Measurements from ENCODE around the gene PSAPL1.

The PSAPL1 gene

DNA sequence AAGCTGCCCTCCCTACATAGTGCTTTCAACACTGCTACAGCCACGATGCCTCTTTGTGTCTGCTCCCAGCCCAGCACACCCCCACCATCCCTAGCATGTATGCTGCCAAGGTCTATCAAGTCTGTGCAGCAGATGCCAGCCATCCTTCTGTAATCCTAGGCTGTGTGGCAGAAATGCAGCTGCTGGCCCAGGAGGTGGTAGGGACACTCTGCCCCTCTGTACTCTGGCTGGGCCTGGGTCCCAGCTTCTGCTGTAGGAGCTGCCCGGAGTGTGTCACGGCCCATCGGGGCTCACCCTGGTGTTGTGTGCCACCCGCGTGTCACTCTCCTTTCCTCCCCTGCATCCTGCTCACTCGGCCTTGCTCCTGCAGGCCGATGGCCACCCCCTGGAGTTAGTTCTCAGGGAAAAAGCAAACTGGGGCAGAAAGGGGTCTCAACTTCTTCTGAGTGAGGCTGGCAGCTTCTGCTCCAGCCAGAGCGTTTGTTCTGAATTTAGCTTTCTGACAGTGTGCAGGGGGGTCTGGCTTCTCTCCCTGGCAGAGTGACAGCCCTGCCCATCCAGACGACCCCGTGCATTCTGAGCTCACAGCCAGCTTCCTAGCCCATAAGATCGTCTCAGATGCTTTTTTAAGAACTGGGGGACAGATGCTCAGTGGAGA lies 22.7 kb downstream of the PSAPL1 start:
- no peaks in the 10 kb centered on the region; the same call in 1 of the 2 replicates for H3K27me3 ChIP-seq (replicated peaks; ENCODE audit: control insufficient read depth, insufficient read depth, low read length)
- DNase-seq (ENCODE audit: extremely low read depth, insufficient read length), result no peak
- no peaks in the 10 kb centered on the region for H3K36me3 ChIP-seq (ENCODE audit: control insufficient read depth, insufficient read depth, low read length)
- TF ChIP-seq, protein P1, sequence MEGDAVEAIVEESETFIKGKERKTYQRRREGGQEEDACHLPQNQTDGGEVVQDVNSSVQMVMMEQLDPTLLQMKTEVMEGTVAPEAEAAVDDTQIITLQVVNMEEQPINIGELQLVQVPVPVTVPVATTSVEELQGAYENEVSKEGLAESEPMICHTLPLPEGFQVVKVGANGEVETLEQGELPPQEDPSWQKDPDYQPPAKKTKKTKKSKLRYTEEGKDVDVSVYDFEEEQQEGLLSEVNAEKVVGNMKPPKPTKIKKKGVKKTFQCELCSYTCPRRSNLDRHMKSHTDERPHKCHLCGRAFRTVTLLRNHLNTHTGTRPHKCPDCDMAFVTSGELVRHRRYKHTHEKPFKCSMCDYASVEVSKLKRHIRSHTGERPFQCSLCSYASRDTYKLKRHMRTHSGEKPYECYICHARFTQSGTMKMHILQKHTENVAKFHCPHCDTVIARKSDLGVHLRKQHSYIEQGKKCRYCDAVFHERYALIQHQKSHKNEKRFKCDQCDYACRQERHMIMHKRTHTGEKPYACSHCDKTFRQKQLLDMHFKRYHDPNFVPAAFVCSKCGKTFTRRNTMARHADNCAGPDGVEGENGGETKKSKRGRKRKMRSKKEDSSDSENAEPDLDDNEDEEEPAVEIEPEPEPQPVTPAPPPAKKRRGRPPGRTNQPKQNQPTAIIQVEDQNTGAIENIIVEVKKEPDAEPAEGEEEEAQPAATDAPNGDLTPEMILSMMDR (IDR thresholded peaks at IDR 0.05; ENCODE audit: insufficient read depth, low read length, poor library complexity, severe bottlenecking), result no peak
- H3K4me3 ChIP-seq (replicated peaks; ENCODE audit: low read depth, low read length), result no peak overlapping the region

DNA sequence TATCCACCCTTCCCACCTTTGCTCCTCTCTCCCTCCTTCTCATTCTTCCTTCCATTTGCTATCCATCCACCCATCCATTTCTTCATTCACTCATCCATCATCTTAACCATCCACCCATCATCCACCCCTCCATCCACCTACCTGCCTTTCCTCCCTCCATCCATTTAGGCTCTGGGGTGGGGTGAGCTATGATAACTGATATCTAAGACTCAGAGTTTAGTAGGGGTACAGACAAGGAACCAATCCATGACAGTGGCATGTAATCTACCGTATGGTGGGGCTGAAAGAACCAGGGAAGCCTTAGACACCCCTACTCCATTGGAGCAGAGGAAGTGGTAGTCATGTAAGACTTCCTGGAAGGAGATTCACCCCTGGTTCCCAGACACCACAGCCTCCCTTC lies 23.2 kb downstream of the PSAPL1 start:
- TF ChIP-seq, protein P1 (IDR thresholded peaks at IDR 0.05; ENCODE audit: insufficient read depth, low read length, poor library complexity, severe bottlenecking), result no peak
- H3K4me3 ChIP-seq (replicated peaks; ENCODE audit: low read depth, low read length), result no peak overlapping the region
- H3K27me3 ChIP-seq (replicated peaks; ENCODE audit: control insufficient read depth, insufficient read depth, low read length), result no peaks in the 10 kb centered on the region; the same call in 1 of the 2 replicates
- no peaks in the 10 kb centered on the region for H3K36me3 ChIP-seq (ENCODE audit: control insufficient read depth, insufficient read depth, low read length)
- DNase-seq (ENCODE audit: extremely low read depth, insufficient read length), result no peak

DNA sequence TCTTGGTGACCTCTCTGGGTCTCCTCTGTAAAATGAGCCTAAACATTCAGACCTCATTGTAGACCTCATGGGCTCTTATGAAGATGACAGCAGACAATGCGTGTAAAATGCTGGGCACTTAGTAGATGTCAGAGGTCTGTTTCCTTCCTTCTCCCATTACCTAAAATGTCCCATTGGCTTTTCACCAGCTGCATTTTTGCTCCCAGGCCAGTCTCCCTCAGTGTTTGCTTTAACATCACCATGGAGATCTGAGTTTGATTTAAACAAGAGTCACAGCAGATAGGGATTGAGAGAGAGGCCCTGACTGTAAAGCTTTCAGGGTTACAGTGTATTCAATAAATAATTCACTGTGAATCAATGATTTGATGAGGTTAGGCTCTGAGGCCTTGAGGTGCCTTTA lies 24.3 kb downstream of the PSAPL1 start:
- Histone ChIP-seq H3K27me3 (replicated peaks; ENCODE audit: control insufficient read depth, insufficient read depth, low read length) (no peaks in the 10 kb centered on the region; the same call in 1 of the 2 replicates), H3K36me3 (ENCODE audit: control insufficient read depth, insufficient read depth, low read length) (no peaks in the 10 kb centered on the region), H3K4me3 (replicated peaks; ENCODE audit: low read depth, low read length) (no peak overlapping the region)
- DNase-seq (ENCODE audit: extremely low read depth, insufficient read length), result no peak
- TF ChIP-seq, protein P1 (IDR thresholded peaks at IDR 0.05; ENCODE audit: insufficient read depth, low read length, poor library complexity, severe bottlenecking), result no peak

DNA sequence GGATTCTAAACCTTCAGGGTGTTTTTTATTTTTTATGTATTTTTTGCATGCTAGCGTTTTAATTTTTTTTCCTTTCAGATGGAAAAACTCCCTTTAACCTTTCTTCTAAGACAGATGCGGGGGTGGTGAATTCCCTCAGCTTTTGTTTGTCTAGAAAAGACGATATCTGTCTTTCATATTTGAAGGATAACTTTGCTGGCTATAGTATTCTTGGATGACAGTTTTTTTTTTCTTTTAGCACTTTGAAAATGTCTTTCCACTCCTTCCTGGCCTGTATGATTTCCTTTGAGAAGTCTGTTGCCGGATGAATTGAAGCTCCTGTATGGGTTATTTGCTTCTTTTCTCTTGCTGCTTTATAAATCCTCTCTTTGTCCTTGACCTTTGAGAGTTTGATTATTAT lies 26.6 kb downstream of the PSAPL1 start:
- DNase-seq (ENCODE audit: extremely low read depth, insufficient read length), result no peak
- no peaks in the 10 kb centered on the region; the same call in 1 of the 2 replicates for H3K27me3 ChIP-seq (replicated peaks; ENCODE audit: control insufficient read depth, insufficient read depth, low read length)
- H3K36me3 ChIP-seq (ENCODE audit: control insufficient read depth, insufficient read depth, low read length), result no peaks in the 10 kb centered on the region
- TF ChIP-seq, protein P1 (IDR thresholded peaks at IDR 0.05; ENCODE audit: insufficient read depth, low read length, poor library complexity, severe bottlenecking), result no peak
- no peak overlapping the region for H3K4me3 ChIP-seq (replicated peaks; ENCODE audit: low read depth, low read length)

DNA sequence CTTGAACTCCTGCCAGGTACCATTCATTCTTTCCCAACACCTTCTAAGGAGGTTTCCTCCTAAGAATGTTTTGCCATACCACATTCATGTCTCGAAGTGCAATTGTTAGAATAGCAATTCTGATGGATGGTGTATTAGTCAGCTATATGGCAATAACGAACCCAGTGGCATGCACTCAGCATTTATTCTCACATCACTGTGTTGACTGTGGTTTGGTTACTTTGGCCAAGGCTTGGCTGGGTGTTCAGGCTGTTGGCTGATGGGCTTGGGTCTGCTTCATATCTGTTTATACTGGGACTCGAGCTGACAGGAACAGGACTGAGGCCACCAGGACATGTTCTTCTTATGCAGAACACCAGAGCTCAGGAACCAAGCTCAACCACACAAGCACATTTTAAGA lies 31.7 kb downstream of the PSAPL1 start:
- Histone ChIP-seq H3K27me3 (replicated peaks; ENCODE audit: control insufficient read depth, insufficient read depth, low read length) (no peaks in the 10 kb centered on the region), H3K36me3 (ENCODE audit: control insufficient read depth, insufficient read depth, low read length) (no peaks in the 10 kb centered on the region), H3K4me3 (replicated peaks; ENCODE audit: low read depth, low read length) (no peak overlapping the region)
- TF ChIP-seq, protein P1 (IDR thresholded peaks at IDR 0.05; ENCODE audit: insufficient read depth, low read length, poor library complexity, severe bottlenecking), result no peak
- no peak for DNase-seq (ENCODE audit: extremely low read depth, insufficient read length)

DNA sequence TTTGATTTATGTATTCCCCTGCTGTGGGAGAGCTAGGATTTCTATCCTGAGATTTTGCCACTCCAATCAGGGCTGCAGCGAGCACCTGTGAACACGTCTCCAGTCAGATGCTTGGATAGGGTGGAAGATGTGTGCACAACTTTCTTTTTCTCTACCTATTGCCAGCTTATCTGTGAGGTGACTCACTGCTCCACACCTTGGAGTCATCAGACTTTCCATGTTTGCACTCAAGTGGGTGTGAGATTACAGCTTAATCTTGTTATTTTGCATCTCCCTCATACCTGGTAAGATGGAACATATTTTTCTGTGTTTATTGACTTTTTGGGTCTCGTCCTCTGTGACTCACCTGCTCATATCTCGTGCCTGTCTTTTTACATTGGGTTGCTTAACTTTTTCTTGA lies 32.2 kb downstream of the PSAPL1 start:
- no peak for DNase-seq (ENCODE audit: extremely low read depth, insufficient read length)
- Histone ChIP-seq H3K36me3 (ENCODE audit: control insufficient read depth, insufficient read depth, low read length) (no peaks in the 10 kb centered on the region), H3K4me3 (replicated peaks; ENCODE audit: low read depth, low read length) (no peak overlapping the region), H3K27me3 (replicated peaks; ENCODE audit: control insufficient read depth, insufficient read depth, low read length) (no peaks in the 10 kb centered on the region)
- TF ChIP-seq, protein P1 (IDR thresholded peaks at IDR 0.05; ENCODE audit: insufficient read depth, low read length, poor library complexity, severe bottlenecking), result no peak
